GM18867 (cell line): ENCODE measurements around the gene FAM20C.
"Not testable (repeated sequence)": the region's sequence is repeated elsewhere in the genome, so short reads cannot be mapped to it uniquely, and the experiment has no call there.

ENCODE experiments used
- ATAC-seq: cut with Tn5 transposase; IDR thresholded peaks from one replicate; pipeline ENCODE4 v1.9.1; 2021; ENCODE audit warnings: mild to moderate bottlenecking, moderate library complexity; ENCODE audit not compliant: unreplicated experiment

Gene FAM20C

DNA sequence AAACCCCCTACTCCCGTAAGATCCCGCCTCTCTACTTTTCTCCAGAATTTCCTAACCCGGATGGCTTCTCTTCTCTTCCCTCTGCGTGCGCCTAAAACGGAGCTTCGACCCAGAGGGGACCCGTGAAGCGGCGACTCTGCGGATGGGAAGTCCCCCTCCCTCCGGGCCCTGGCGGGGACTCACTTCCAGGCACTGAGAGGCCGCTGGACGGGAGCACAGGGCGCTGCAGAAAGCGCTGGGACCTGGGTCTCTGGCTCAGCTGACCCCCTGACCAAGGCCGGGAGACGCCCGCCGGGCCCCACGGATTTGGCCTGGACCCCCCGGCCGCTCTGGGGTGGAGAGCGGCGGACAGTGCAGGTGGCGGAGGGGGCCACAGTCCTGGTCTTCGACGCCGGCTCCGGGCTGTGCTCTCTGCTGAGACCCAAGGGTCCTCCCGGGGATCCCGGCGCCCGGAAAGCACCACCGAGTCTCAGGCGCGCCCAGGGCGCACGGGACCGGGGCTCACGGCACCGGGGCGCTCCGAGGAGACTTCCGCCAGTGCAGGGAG lies 96.9 kb downstream of the FAM20C start:
- ATAC-seq = no peak

DNA sequence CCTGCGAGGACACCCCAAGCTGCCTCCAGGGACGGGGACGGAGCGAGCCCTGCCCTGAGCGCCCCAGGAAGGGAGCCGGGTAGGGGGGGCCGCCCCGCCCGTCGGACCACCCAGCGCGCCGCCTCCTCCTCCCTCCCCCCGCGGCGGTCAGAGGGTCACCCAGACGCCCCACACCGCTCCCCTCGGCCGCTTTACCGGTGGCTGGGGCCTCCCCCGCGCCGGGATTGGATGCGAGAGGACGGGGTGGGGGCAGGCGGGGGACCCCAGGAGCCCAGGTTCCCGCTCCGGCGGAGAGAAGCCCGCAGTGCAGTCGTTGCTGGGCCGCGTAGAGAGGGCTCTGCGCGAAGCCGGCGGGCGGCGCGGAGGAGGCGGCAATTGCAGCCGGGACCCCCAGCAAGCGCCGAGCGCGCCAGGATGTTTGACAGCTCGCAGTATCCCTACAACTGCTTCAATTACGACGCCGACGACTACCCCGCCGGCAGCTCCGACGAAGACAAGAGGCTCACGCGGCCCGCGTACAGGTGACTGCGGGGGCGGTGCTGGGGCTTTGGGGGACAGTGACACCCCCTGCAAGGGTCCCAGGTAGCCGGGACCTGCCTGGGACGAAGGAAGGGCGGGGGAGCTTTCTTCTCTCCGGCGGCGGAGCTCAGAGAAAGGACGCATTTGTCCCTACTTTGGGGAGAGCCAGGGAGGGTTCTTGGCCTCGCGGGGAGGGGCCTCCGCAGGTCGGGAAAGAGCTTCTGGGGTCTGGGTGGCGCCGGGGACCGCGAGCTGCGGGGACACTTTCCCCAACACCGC lies 97.6 kb downstream of the FAM20C start, which contains the start of gene FOXL3:
Gene FOXL3 (plus strand): TSS at position 415 of the 798 bp plus-strand sequence. CDS start 0 bp downstream, at position 415.
- no peak for ATAC-seq

DNA sequence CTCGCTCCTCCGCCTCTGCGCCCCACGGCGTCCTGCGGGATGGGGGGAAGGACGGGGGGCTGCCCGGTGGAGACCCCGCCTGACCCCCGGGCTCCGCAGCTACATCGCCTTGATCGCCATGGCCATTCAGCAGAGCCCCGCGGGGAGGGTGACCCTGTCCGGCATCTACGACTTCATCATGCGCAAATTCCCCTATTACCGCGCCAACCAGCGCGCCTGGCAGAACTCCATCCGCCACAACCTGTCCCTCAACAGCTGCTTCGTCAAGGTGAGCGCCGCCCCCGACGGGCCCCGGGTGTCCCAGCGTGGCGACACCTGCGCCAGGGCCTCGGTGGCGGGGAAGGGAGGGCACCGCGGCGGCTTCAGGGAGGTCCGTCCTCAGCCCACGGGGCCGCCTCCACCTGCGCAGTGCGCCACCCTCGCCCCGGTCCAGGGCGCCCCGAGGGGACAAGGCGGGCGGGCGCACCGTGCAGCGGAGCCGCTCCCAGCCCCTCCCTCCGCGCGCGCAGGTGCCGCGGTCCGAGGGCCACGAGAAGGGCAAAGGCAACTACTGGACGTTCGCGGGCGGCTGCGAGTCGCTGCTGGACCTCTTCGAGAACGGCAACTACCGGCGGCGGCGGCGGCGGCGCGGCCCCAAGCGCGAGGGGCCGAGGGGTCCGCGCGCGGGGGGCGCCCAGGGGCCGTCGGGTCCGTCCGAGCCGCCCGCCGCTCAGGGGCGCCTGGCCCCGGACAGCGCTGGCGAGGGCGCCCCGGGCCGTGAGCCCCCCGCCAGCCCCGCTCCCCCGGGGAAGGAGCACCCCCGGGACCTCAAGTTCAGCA lies 98.4 kb downstream of the FAM20C start:
- ATAC-seq = no peak

DNA sequence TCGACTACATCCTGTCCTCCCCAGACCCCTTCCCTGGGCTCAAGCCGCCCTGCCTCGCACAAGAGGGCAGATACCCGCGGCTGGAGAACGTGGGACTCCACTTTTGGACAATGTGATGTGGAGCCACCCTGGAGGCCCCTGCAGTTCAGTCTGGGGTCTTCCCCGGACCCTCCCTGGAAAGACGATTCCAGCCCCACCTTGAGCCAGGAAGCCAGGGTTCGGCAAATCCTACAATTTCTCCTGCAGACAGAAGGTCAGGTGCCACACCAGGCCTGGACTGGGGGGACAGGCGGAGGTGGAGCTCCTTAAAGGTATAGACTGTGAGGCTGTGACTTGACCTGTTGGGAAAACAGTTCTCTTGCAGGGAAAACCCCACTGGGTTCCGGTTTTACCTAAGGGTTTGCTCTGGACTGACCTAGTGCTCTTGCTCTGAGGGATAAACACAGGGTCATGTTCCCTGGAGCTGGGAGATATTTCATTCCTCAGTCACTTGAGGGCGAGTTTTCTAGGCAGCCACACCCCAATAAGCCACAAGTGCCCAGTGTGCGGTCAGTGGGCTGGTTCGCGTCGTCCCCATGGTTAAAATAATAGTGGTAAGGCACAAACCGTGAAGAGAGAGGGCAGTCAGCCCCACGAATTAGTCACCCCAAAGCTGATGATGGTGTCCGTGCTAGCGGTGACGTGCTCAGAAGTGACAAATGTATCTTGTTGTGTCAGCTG lies 99.2 kb downstream of the FAM20C start:
- ATAC-seq = no peak

DNA sequence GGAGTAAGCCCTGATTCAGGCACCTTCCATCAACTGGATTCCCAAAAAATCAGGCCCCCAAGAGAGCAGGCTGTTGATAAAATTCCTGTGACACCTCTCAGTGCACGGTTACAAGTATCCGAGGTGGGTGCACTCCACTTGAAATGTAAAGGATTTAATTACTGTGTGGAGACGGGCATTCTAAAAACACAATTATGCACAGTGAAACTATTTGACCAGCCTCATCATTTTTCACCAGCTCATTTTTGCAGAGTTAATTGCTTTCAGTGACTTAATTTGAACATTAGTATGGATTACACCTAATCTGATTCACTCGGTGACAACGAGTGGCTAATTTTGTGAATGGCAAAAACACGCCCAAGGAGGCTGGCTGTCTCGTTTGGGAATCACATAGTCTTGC lies 99.9 kb downstream of the FAM20C start:
- no peak for ATAC-seq

DNA sequence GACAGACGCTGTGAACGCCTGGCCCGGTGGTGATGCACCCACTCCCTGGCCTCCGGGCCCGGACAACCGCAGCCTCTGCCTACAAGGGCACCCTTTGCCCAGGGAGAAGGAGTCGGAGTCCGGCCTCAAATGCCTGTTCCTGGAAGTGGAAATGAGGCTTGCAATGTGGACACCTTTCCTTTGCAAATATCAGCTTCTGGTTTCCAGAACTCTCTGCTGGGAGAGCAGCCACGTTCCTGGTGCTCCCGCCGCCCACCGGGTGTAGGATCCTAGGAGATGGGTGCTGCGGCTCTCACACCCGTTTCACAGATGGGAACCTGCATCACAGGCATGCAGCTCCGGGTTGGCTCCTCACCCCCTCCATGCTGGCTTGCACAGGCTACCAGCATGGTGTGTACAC lies 100.5 kb downstream of the FAM20C start:
- no peak for ATAC-seq

DNA sequence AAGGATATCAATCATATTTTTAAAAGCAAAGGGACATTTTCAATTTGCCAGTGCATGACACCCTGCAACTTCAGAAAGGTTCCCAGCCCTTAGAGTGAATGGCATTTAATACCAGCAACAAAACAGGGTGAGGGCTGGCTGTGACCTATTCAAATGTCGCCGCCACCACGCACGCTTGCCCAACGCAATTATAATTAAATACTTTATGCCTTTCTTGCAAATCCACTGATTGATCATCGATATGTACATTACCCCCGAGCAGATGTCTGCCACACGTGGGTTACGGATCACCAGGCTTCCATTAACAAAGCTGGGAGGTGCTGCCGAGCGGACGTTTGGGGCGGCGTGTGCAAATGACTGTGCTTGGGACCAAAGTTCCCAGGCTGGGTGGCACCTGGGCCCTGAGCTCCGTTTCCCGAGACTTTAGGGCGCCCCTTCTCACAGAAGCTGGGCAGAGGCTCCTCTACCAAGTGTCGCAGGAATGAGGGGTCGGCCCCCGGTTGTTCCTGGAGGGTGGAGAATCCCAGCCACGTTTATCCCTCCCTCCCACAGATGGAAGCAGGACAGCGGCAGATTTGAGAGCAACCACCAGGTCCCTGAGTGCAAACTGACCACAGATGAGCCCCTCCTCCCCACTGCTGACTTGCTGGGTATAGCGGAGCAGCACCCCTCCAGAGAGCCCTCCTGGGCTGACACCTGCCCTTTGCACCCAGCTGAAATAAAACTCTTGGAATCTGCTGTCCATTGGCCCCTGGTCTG lies 101.5 kb downstream of the FAM20C start:
- no peak for ATAC-seq

DNA sequence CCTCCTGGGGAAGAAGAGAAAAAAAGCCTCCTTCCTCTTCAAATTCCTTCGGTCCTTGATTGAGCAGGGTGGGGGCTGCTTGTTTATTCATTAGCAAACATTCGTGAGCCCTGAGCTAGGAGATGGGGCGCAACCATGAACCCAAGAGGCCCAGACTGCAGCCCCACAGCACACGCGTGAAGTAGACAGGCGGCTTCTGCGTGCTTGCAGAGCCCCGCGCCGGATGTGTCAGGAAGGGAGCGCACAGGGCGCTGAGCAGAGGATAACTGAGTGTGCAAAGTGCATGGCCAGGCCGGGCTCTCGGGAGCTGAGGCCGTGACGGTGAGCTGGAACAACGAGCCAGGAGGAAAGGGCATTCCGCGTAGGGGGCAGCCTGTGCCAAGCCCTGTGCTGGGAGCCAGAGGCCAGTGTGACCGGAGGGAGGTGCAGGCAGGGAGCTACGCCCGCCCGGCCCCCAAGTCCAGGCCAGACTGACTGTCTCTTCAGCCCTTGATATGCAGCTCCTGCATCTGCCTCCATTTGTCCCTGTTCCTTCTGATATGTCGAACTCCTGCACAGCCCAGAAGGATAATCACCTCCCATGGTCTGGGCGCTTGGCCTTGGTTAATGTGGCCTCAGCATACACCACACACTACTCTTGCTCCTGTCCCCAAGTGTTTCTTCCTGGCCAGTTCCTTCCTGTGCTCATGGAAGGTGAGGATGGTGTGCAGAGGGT lies 102.2 kb downstream of the FAM20C start:
- ATAC-seq = no peak

DNA sequence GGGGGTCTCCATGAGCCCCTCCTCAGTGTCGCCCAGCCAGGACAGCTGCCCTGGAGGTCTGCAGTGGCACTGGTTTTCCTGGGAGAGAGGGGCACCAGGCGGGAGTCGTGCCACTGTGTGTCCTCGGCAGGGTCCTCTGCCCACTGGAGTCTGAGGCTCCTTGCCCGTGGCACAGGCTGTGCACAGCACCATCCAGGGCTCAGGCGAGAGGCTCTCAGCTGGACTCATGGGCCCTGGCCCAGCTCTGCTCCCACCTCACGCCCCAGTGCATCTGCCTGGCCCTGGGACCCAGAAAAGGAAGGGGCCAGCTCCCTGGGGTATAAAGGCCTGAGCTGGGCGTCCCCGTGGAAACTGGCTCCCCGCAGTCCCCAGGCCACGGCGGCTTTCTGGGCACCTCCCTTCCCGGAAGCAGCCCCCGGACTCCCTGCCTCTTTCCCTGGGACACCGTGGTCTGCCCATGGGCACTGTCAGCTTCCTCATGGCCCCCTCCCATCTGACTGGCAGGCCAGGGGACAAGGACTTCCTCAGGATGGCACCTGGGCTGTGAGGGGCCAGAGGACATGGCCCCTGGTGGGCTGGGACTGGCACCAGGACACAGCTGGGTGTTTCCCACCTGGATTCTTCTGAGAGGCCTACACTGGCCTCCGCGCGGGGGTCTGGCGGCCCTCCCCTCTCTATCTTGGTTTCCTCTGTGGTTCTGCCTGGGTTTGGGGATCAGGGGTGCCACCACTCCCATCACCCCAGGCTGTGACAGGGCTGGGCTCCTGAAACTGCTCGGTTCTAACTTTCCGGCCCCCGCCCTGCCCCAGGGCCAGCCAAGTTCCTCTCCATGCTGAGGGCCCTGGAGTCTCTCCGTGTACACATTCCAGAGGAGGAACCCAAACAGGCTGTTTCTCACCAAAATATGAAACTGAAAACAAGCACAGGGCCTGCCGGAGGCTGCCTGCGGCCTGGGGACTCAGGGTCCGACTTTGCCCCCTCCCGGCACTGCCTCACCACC lies 103.1 kb downstream of the FAM20C start:
- no peak for ATAC-seq

DNA sequence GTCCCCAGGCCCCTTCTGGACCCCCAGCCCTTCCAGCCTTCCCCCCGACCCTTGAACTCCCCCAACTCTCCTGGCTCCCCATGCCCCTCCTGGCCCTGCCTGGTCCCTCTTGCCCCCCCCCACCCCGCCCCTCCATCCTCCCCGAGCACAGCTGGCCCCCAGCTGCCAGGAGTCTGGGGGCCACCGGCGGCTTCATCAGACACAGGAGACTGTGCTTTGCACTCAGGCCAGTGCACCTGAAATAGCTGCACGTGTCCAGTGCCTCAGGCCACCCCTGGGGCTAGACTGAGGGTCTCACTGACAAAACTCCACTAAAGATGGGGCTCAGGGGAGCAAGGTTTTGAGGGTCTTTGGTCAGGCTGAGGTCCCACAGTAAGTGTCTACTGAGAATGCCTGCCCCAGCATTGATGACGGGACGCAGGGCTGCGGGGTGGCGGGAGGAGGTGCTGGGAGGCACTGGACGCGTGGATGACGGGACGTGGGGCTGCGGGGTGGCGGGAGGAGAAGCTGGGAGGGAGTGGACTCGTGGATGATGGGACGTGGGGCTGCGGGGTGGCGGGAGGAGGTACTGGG lies 104.1 kb downstream of the FAM20C start:
- no peak for ATAC-seq

DNA sequence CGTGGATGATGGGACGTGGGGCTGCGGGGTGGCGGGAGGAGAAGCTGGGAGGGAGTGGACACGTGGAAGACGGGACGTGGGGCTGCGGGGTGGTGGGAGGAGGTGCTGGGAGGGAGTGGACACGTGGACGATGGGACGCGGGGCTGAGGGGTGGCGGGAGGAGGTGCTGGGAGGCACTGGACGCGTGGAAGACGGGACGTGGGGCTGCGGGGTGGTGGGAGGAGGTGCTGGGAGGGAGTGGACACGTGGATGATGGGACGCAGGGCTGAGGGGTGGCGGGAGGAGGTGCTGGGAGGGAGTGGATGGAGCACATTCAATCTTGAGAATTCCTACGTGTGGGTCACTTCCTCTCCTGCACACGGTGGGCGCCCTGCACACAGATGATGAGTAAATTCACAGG lies 104.8 kb downstream of the FAM20C start:
- ATAC-seq = not testable (repeated sequence)

DNA sequence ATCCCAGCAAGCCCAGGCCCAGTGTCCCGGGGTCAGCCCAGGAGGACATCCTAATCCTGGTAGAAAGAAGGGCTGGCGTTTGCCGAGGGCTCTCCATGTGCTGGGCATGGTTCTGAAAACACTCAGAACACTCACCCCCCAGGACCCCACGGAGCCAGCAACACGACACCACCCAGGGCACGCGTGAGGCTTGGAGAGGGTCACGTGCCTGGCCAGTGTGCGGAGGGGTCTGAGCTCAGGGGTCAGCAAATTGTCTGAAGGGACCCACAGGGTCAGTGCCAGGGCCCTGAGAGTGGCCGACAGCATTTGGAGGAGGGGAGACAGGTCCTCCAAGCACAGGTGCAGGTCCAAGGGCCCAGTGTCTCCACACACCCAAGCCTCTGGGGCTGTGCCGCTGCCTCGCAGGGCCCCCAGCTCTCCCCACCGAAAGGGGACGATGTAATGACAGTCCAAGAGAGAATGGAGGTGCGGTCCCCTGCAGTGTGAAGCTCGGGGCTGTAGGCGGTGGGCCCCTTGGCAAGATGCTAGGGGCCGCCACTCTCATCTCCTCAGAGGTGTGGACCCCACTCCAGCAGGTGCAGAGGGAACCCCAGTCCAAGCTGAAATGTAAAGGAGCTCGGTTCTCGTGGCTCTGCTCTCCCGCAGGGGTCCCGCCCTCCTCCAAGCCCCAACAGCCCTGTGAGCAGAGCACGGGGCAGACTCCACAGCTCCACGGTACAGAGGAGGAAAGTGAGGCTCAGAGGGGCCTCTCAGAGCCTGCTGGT lies 105.4 kb downstream of the FAM20C start:
- no peak for ATAC-seq

DNA sequence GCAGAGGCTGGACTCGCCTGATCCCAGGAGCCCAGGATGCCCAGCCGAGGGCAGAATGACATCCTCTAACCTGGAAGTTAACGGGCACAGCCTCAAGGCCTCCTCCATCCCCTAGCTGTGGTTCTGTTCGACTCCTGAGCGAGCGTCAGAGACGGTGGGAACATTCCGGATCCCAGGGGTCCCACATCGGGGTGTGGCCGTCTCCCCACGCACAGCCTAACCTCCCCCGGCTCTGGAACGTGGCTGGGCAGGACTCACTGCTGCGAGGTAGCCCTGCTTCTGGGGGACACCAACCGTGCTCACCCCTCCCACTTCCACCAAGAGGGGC lies 106.0 kb downstream of the FAM20C start:
- ATAC-seq = no peak

DNA sequence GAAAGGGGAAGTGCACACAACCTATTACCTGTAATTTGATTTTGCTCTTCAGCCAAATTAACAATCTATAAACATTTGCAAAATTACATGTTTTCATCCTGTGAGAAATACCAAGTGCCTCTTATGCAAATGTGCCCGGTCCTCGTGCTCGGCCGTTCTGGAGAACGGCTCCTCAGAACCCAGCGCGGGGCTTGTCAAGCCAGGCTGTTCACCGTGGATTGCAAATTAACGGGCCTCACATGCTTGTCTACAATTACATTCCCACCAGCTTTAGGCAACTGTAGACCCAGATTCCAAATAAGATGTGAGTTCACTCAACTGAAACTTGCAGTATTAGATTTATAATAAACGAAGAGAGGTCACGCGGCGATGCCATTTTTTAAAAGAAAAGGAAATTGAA lies 106.4 kb downstream of the FAM20C start:
- ATAC-seq = no peak

DNA sequence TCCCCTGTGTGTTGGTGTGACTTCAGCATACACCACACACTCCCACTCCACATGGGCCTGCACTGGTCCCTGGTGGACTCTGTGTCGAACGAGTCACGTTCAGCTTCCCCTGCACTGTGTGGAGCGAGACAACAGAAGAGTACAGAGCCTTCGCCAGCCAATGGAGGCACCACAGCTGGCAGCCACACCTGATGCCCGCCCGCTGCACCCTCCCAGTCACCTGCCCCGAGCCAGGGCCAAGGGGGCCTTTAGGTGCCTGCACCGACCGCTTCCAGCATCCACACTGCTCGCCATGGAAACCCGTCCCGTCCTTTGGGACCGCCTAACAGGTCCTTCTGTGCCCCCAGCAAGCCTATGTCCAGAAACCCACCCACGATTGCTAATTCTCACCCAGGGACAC lies 106.8 kb downstream of the FAM20C start:
- no peak for ATAC-seq

DNA sequence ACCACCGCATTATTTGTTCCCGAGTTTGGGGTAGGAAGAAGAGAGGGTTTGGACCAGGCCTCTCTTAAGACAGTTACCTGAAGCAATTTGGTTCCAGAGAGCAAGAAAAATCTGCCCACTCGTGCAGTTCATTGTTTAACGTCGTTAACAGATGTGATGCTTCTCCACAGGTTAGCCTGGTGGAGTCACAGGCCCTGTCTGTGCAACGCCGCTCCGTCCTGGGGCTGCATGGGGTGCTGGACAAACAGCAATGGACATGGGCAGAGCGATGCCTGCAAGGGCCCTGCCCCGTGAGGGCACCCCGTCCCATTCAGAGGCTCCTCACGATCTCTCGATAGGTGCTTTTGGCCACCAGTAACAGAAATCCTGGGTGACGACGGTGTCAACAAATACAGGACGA lies 107.3 kb downstream of the FAM20C start:
- no peak for ATAC-seq

DNA sequence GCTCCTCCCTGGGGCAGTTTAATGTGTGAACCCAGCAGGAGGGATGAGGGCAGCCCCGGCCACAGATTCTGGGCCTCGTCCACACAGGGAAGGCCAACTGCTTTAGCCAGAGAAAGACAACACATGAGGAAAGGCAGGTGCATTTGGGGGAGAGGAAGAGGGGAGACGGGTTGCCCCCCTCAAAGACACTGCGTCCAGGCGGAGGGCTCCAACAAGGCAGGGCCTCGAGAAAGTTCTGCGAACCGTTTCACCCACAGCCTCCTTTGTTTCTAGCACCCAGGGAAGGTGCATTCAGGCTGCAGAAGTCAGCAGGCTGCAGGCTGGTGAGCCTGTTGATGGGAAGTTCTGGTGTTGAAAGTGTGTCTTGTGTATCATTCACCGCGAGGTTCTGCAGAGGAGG lies 107.7 kb downstream of the FAM20C start:
- no peak for ATAC-seq
